ENCODE measurements around the gene PTPRN2. TPM values are rescaled to one million over a fixed set of nuclear protein-coding genes. Genes with fewer than 3 reads are reported as not detected.

PTPRN2 gene
- total RNA-seq, 4 donors from 2014 or later, result 14.9 to 34.3 (median 21.3) TPM

- no peak for DNase-seq
- no peak overlapping the region for H3K27ac ChIP-seq
- no peaks in the 10 kb centered on the region for H3K27me3 ChIP-seq
- no peaks in the 10 kb centered on the region for H3K9me3 ChIP-seq
- H3K4me3 ChIP-seq, result no peak overlapping the region
- TF ChIP-seq CTCF (IDR thresholded peaks at IDR 0.05) (no peak), POLR2A (IDR thresholded peaks at IDR 0.05) (no peak)
- H3K36me3 ChIP-seq, result no peaks in the 10 kb centered on the region
- H3K4me1 ChIP-seq, result no peaks in the 10 kb centered on the region
Measured at GRCh38 chr7:158145370-158145769, 442.3 kb downstream of the PTPRN2 start.

- Histone ChIP-seq H3K27ac (no peak overlapping the region), H3K36me3 (no peaks in the 10 kb centered on the region), H3K9me3 (no peaks in the 10 kb centered on the region), H3K27me3 (no peaks in the 10 kb centered on the region), H3K4me1 (no peaks in the 10 kb centered on the region), H3K4me3 (no peak overlapping the region)
- TF ChIP-seq POLR2A (IDR thresholded peaks at IDR 0.05), result no peak
- no peak for TF ChIP-seq CTCF (IDR thresholded peaks at IDR 0.05)
- DNase-seq, result no peak
Measured at GRCh38 chr7:158143196-158144120, 444.2 kb downstream of the PTPRN2 start.

GRCh38 chr7:158142657-158143056 is 445.0 kb downstream of the PTPRN2 start:
- Histone ChIP-seq H3K4me3 (no peak overlapping the region), H3K27ac (no peak overlapping the region), H3K36me3 (no peaks in the 10 kb centered on the region), H3K9me3 (no peaks in the 10 kb centered on the region), H3K4me1 (no peaks in the 10 kb centered on the region), H3K27me3 (no peaks in the 10 kb centered on the region)
- no peak for DNase-seq
- no peak for TF ChIP-seq POLR2A (IDR thresholded peaks at IDR 0.05)
- no peak for TF ChIP-seq CTCF (IDR thresholded peaks at IDR 0.05)

GRCh38 chr7:158141806-158142518 is 445.7 kb downstream of the PTPRN2 start:
- no peak for DNase-seq

GRCh38 chr7:158141221-158141582 is 446.4 kb downstream of the PTPRN2 start:
- TF ChIP-seq POLR2A (IDR thresholded peaks at IDR 0.05) (no peak), CTCF (IDR thresholded peaks at IDR 0.05) (no peak)
- Histone ChIP-seq H3K36me3 (no peaks in the 10 kb centered on the region), H3K4me3 (no peak overlapping the region), H3K4me1 (no peaks in the 10 kb centered on the region), H3K27ac (no peak overlapping the region), H3K9me3 (no peaks in the 10 kb centered on the region), H3K27me3 (no peaks in the 10 kb centered on the region)
- DNase-seq, result no peak

More at GRCh38 chr7:158141806-158142518, 445.7 kb downstream of the PTPRN2 start:
- Histone ChIP-seq H3K9me3 (no peaks in the 10 kb centered on the region), H3K4me3 (no peak overlapping the region), H3K27ac (no peak overlapping the region), H3K4me1 (no peaks in the 10 kb centered on the region), H3K36me3 (no peaks in the 10 kb centered on the region), H3K27me3 (no peaks in the 10 kb centered on the region)
- TF ChIP-seq CTCF (IDR thresholded peaks at IDR 0.05) (no peak), POLR2A (IDR thresholded peaks at IDR 0.05) (no peak)
